ENCODE results near the gene PANK4.

PANK4 gene

GRCh38 chr1:2559509-2560298 is 33.3 kb upstream of the PANK4 start:
- in situ Hi-C loops (cut with HindIII; ENCODE audit: low pct_ligation_motif_present, low sequenced_read_pairs) = no loop called here
- TF ChIP-seq, protein P1, sequence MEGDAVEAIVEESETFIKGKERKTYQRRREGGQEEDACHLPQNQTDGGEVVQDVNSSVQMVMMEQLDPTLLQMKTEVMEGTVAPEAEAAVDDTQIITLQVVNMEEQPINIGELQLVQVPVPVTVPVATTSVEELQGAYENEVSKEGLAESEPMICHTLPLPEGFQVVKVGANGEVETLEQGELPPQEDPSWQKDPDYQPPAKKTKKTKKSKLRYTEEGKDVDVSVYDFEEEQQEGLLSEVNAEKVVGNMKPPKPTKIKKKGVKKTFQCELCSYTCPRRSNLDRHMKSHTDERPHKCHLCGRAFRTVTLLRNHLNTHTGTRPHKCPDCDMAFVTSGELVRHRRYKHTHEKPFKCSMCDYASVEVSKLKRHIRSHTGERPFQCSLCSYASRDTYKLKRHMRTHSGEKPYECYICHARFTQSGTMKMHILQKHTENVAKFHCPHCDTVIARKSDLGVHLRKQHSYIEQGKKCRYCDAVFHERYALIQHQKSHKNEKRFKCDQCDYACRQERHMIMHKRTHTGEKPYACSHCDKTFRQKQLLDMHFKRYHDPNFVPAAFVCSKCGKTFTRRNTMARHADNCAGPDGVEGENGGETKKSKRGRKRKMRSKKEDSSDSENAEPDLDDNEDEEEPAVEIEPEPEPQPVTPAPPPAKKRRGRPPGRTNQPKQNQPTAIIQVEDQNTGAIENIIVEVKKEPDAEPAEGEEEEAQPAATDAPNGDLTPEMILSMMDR (IDR thresholded peaks at IDR 0.05; ENCODE audit: low read depth, low read length, missing control alignments) = no peak
- Histone ChIP-seq H3K27ac (no peak overlapping the region), H3K27me3 (replicated peaks) (no peaks in the 10 kb centered on the region), H3K36me3 (replicated peaks) (no peaks in the 10 kb centered on the region), H3K4me3 (ENCODE audit: low read depth, low read length) (no peak overlapping the region)
- no peak for DNase-seq

DNA sequence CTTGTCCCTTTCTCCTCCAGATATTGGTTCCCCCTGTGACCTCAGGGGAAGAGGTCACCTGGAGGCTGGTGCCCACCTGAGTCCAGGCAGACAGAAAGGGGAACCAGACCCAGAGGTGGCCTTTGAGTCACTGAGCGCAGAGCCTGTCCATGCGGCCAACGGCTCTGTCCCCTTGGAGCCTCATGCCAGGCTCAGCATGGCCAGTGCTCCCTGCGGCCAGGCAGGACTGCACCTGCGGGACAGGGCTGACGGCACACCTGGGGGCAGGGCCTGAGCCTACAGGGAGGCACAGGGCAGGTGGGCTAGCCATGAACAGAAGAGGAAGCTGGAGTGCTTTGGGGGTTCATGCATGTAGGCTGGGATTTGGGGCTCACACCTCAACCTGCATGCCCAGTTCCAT is 32.5 kb upstream of the PANK4 start:
- DNase-seq = no peak
- H3K4me3 ChIP-seq (ENCODE audit: low read depth, low read length) = no peak overlapping the region
- TF ChIP-seq, protein P1 (IDR thresholded peaks at IDR 0.05; ENCODE audit: low read depth, low read length, missing control alignments) = no peak
- in situ Hi-C loops (cut with HindIII; ENCODE audit: low pct_ligation_motif_present, low sequenced_read_pairs) = no loop called here
- H3K27me3 ChIP-seq (replicated peaks) = no peaks in the 10 kb centered on the region
- H3K36me3 ChIP-seq (replicated peaks) = no peaks in the 10 kb centered on the region
- H3K27ac ChIP-seq = no peak overlapping the region

DNA sequence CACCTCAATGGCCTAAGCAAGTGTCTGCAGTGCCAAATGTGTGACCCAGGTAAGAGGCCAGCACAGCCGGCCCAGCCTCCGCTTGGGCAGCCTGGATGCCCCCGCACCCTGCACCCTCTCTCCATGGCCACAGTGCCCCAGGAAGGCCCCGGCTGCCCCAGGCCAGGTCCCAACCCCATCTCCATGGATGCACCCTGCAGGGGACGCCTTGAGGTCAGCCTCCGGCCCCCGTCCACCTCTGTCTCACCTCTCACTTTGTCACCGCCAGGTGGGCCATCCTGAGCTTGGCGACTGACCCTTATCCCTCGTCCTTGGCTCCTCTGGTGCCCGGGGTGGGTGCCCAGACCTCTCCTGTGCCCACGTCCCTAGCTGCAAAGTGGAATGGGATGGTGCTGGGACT is 32.0 kb upstream of the PANK4 start:
- no peaks in the 10 kb centered on the region for H3K36me3 ChIP-seq (replicated peaks)
- no peak overlapping the region for H3K27ac ChIP-seq
- in situ Hi-C loops (cut with HindIII; ENCODE audit: low pct_ligation_motif_present, low sequenced_read_pairs) = no loop called here

GRCh38 chr1:2557482-2558400 is 31.3 kb upstream of the PANK4 start:
- H3K4me3 ChIP-seq (ENCODE audit: low read depth, low read length) = no peak overlapping the region
- H3K27ac ChIP-seq = no peak overlapping the region
- in situ Hi-C loops (cut with HindIII; ENCODE audit: low pct_ligation_motif_present, low sequenced_read_pairs) = no loop called here
- TF ChIP-seq, protein P1 (IDR thresholded peaks at IDR 0.05; ENCODE audit: low read depth, low read length, missing control alignments) = no peak
- DNase-seq = no peak
- H3K27me3 ChIP-seq (replicated peaks) = no peaks in the 10 kb centered on the region
- H3K36me3 ChIP-seq (replicated peaks) = no peaks in the 10 kb centered on the region

More for the DNA sequence above, 32.0 kb upstream of the PANK4 start:
- H3K27me3 ChIP-seq (replicated peaks) = no peaks in the 10 kb centered on the region
- H3K4me3 ChIP-seq (ENCODE audit: low read depth, low read length) = no peak overlapping the region
- TF ChIP-seq, protein P1 (IDR thresholded peaks at IDR 0.05; ENCODE audit: low read depth, low read length, missing control alignments) = no peak
- DNase-seq = no peak

- Histone ChIP-seq H3K27ac (peak overlapping the region; percentile 11), H3K27me3 (replicated peaks) (no peaks in the 10 kb centered on the region), H3K4me3 (ENCODE audit: low read depth, low read length) (peak overlapping the region; percentile 57), H3K36me3 (replicated peaks) (no peaks in the 10 kb centered on the region)
- no peak for DNase-seq
- TF ChIP-seq, protein P1 (IDR thresholded peaks at IDR 0.05; ENCODE audit: low read depth, low read length, missing control alignments) = no peak
- in situ Hi-C loops (cut with HindIII; ENCODE audit: low pct_ligation_motif_present, low sequenced_read_pairs) = no loop called here
Measured at GRCh38 chr1:2556678-2557481, 30.5 kb upstream of the PANK4 start.
